Measurements from ENCODE around the gene RAD50.
"Not testable (repeated sequence)": the region's sequence is repeated elsewhere in the genome, so short reads cannot be mapped to it uniquely, and the experiment has no call there.

The RAD50 gene

GRCh38 chr5:132556763-132557477, at the start of gene RAD50:
Gene RAD50, plus strand, starts transcription at chr5:132556977. Its CDS starts 348 bp downstream, at chr5:132557325.
- peak; percentile 93 for DNase-seq

- no peak for DNase-seq
Measured at GRCh38 chr5:132510076-132510475, 46.7 kb upstream of the RAD50 start.

- DNase-seq, result not testable (repeated sequence)
Measured at GRCh38 chr5:132513618-132514336, 43.0 kb upstream of the RAD50 start.

GRCh38 chr5:132522067-132522466, 34.7 kb upstream of the RAD50 start:
- not testable (repeated sequence) for DNase-seq

- not testable (repeated sequence) for DNase-seq
Measured at GRCh38 chr5:132524877-132525276, 31.9 kb upstream of the RAD50 start.

GRCh38 chr5:132525299-132525724, 31.5 kb upstream of the RAD50 start:
- no peak for DNase-seq

GRCh38 chr5:132526290-132526973, 30.3 kb upstream of the RAD50 start:
- peak; percentile 68 for DNase-seq

GRCh38 chr5:132526974-132527564, 29.7 kb upstream of the RAD50 start:
- DNase-seq, result no peak

- no peak for DNase-seq
Measured at GRCh38 chr5:132528021-132528420, 28.8 kb upstream of the RAD50 start.

GRCh38 chr5:132528866-132529634, 27.7 kb upstream of the RAD50 start:
- no peak for DNase-seq

- DNase-seq, result no peak
Measured at GRCh38 chr5:132530946-132531345, 25.8 kb upstream of the RAD50 start.

- no peak for DNase-seq
Measured at GRCh38 chr5:132539716-132540115, 17.1 kb upstream of the RAD50 start.

- no peak for DNase-seq
Measured at GRCh38 chr5:132540149-132540548, 16.6 kb upstream of the RAD50 start.

GRCh38 chr5:132540764-132541163, 16.0 kb upstream of the RAD50 start:
- no peak for DNase-seq

GRCh38 chr5:132543472-132544201, 13.1 kb upstream of the RAD50 start, which contains the start of gene IL5:
Gene IL5, minus strand, starts transcription at chr5:132543522. Its CDS starts 44 bp downstream, at chr5:132543478.
- no peak for DNase-seq

- no peak for DNase-seq
Measured at GRCh38 chr5:132546108-132546507, 10.7 kb upstream of the RAD50 start.

GRCh38 chr5:132547269-132547668, 9.5 kb upstream of the RAD50 start:
- no peak for DNase-seq

GRCh38 chr5:132548834-132549233, 7.9 kb upstream of the RAD50 start:
- not testable (repeated sequence) for DNase-seq

GRCh38 chr5:132549576-132549975, 7.2 kb upstream of the RAD50 start:
- no peak for DNase-seq

- no peak for DNase-seq
Measured at GRCh38 chr5:132556153-132556762, 519 bp upstream of the RAD50 start.
